H1 (cell line): ENCODE data around the gene EPHB1. TPM values are rescaled to one million over a fixed set of nuclear protein-coding genes. Genes with fewer than 3 reads are reported as not detected.

Experiments
- CTCF ChIA-PET: fragments of 300-600 bp; sonication (Branson Sonifier 250); formaldehyde crosslinking; loops from one replicate; lab custom pipeline; 2021; ENCODE audit not compliant: partially characterized antibody; lab: Charles Lee
- POLR2A ChIA-PET: fragments of 300-600 bp; sonication (Branson Sonifier 250); formaldehyde crosslinking; loops from one replicate; lab custom pipeline; 2021; ENCODE audit warnings: inconsistent platforms; ENCODE audit not compliant: partially characterized antibody; lab: Charles Lee
- DNase-seq, 2 experiments: peaks; one replicate each; pipeline versions ENCODE4 v3.0.0 to v3.0.0-alpha.2; 2010 to 2022; ENCODE audit warnings: low spot score in 2 of 2, low read depth in 1 of 2, mixed read lengths in 1 of 2
- FAIRE-seq: peaks from 2 replicates; lab custom pipeline; 2011; peaks lifted over from hg19 to GRCh38; lab: Jason Lieb, UNC
- H2AFZ ChIP-seq: 2 replicates; pipeline ENCODE4 v1.8.1; 2012; ENCODE audit warnings: low read length, inconsistent platforms
- H2AK5ac ChIP-seq: 2 replicates; pipeline ENCODE4 v1.6.1; 2013; ENCODE audit warnings: low read depth, low read length
- H2BK120ac ChIP-seq: replicated peaks from 2 replicates; pipeline ENCODE3; 2013; ENCODE audit warnings: low read depth, low read length, inconsistent platforms
- H2BK12ac ChIP-seq: 2 replicates; pipeline ENCODE4 v1.6.1; 2013; ENCODE audit warnings: low read depth, low read length
- H2BK15ac ChIP-seq: 2 replicates; pipeline ENCODE4 v1.6.1; 2013; ENCODE audit warnings: low read length
- H2BK20ac ChIP-seq: 2 replicates; pipeline ENCODE4 v1.6.1; 2013; ENCODE audit warnings: low read length
- H2BK5ac ChIP-seq: 2 replicates; pipeline ENCODE4 v1.6.1; 2013; ENCODE audit warnings: low read depth, low read length
- H3K14ac ChIP-seq: 2 replicates; pipeline ENCODE4 v1.6.1; 2013; ENCODE audit warnings: inconsistent platforms; ENCODE audit not compliant: insufficient read length
- H3K18ac ChIP-seq: 2 replicates; pipeline ENCODE4 v1.6.1; 2013; ENCODE audit warnings: low read length; ENCODE audit errors: extremely low read depth
- H3K23ac ChIP-seq: 2 replicates; pipeline ENCODE4 v1.6.1; 2013; ENCODE audit warnings: inconsistent platforms; ENCODE audit not compliant: insufficient read length
- H3K23me2 ChIP-seq: 2 replicates; pipeline ENCODE4 v1.6.1; 2013; ENCODE audit warnings: low read depth, low read length
- H3K27ac ChIP-seq: 2 replicates; pipeline ENCODE4 v1.6.1; 2011; ENCODE audit warnings: low read depth, low read length, inconsistent platforms
- H3K27me3 ChIP-seq, 4 experiments: replicated peaks in 1 of 4; 1 replicate in 1 of 4; 2 replicates in 3 of 4; pipeline versions ENCODE4 v1.6.1 to v1.8.1; 2011 to 2013; ENCODE audit warnings: low read length in 3 of 4, mild to moderate bottlenecking in 3 of 4, inconsistent platforms in 2 of 4, mixed read lengths in 2 of 4, moderate library complexity in 1 of 4; ENCODE audit not compliant: control insufficient read depth in 3 of 4, insufficient read depth in 3 of 4; ENCODE audit errors: extremely low read depth in 1 of 4
- H3K36me3 ChIP-seq, 4 experiments: 2 replicates each; pipeline versions ENCODE4 v1.6.1 to v1.8.1; 2011 to 2013; ENCODE audit warnings: mild to moderate bottlenecking in 4 of 4, low read length in 3 of 4, moderate library complexity in 2 of 4, control low read depth in 1 of 4, inconsistent platforms in 1 of 4; ENCODE audit not compliant: insufficient read depth in 4 of 4, control insufficient read depth in 2 of 4
- H3K4ac ChIP-seq: replicated peaks from 2 replicates; pipeline ENCODE3; 2013; ENCODE audit warnings: low read length, low read depth, mixed read lengths, inconsistent platforms; ENCODE audit not compliant: insufficient read length
- H3K4me1 ChIP-seq, 4 experiments: replicated peaks in 1 of 4; 1 replicate in 1 of 4; 2 replicates in 3 of 4; pipeline versions ENCODE4 v1.6.1 to v1.8.1; 2011 to 2013; ENCODE audit warnings: low read length in 3 of 4, inconsistent platforms in 2 of 4, mixed read lengths in 1 of 4; ENCODE audit not compliant: insufficient read depth in 4 of 4, control insufficient read depth in 3 of 4
- H3K4me2 ChIP-seq, 2 experiments: 2 replicates each; pipeline versions ENCODE4 v1.6.1 to v1.8.1; 2011 to 2013; ENCODE audit warnings: low read depth in 2 of 2, low read length in 2 of 2, control low read depth in 1 of 2, inconsistent platforms in 1 of 2, mild to moderate bottlenecking in 1 of 2; ENCODE audit not compliant: insufficient read depth in 1 of 2
- H3K4me3 ChIP-seq, 4 experiments: fragments of 200-600, 300-600 bp in 1 of 4; sonication (generic), shearing (Covaris generic), sonication (Bioruptor Twin) in 1 of 4; 2 replicates each; pipeline versions ENCODE4 v1.5.1 to v1.8.1; 2011 to 2016; ENCODE audit warnings: low read length in 4 of 4, low read depth in 3 of 4, control low read depth in 2 of 4, inconsistent platforms in 2 of 4, mild to moderate bottlenecking in 2 of 4, mixed read lengths in 1 of 4, moderate library complexity in 1 of 4; ENCODE audit not compliant: insufficient read depth in 2 of 4; ENCODE audit errors: extremely low read depth in 1 of 4
- H3K56ac ChIP-seq: replicated peaks from 2 replicates; pipeline ENCODE3; 2013; ENCODE audit warnings: low read depth, mild to moderate bottlenecking, mixed read lengths, low read length, inconsistent platforms; ENCODE audit not compliant: insufficient read length
- H3K79me1 ChIP-seq: 2 replicates; pipeline ENCODE4 v1.6.1; 2013; ENCODE audit warnings: low read depth, low read length, control low read depth
- H3K79me2 ChIP-seq, 2 experiments: 2 replicates each; pipeline versions ENCODE4 v1.6.1 to v1.8.1; 2012 to 2013; ENCODE audit warnings: low read length in 2 of 2, mild to moderate bottlenecking in 2 of 2, inconsistent platforms in 1 of 2; ENCODE audit not compliant: insufficient read depth in 2 of 2, control insufficient read depth in 1 of 2
- H3K9ac ChIP-seq, 4 experiments: replicated peaks in 1 of 4; 1 replicate in 1 of 4; 2 replicates in 3 of 4; pipeline versions ENCODE4 v1.6.1 to v1.8.1; 2011 to 2013; ENCODE audit warnings: low read depth in 3 of 4, low read length in 3 of 4, control low read depth in 2 of 4, mild to moderate bottlenecking in 2 of 4, moderate library complexity in 2 of 4, inconsistent platforms in 1 of 4; ENCODE audit errors: extremely low read depth in 1 of 4
- H3K9me3 ChIP-seq, 2 experiments: 2 replicates each; pipeline versions ENCODE4 v1.6.1 to v1.8.1; 2012 to 2013; ENCODE audit warnings: mild to moderate bottlenecking in 2 of 2, moderate library complexity in 2 of 2, control low read depth in 1 of 2, inconsistent platforms in 1 of 2, low read depth in 1 of 2, low read length in 1 of 2, mixed read lengths in 1 of 2; ENCODE audit not compliant: insufficient read depth in 2 of 2
- H4K20me1 ChIP-seq, 2 experiments: replicated peaks in 1 of 2; 2 replicates each; pipeline versions ENCODE3 to v1.8.1; 2011 to 2013; ENCODE audit warnings: inconsistent platforms in 2 of 2, low read length in 2 of 2, mild to moderate bottlenecking in 1 of 2; ENCODE audit not compliant: insufficient read depth in 2 of 2, control insufficient read depth in 1 of 2
- H4K5ac ChIP-seq: 2 replicates; pipeline ENCODE4 v1.6.1; 2013; ENCODE audit warnings: low read length, low read depth, mixed read lengths, inconsistent platforms; ENCODE audit not compliant: insufficient read length
- H4K8ac ChIP-seq: 2 replicates; pipeline ENCODE4 v1.8.0; 2013; ENCODE audit warnings: mild to moderate bottlenecking, moderate library complexity, low read length, inconsistent platforms; ENCODE audit not compliant: insufficient read depth; ENCODE audit errors: extremely low read depth
- H4K91ac ChIP-seq: replicated peaks from 2 replicates; pipeline ENCODE3; 2013; ENCODE audit warnings: low read length, mixed read lengths, inconsistent platforms; ENCODE audit not compliant: insufficient read length
- BACH1 ChIP-seq: IDR thresholded peaks from 2 replicates; pipeline ENCODE4 v1.6.1; 2012; ENCODE audit warnings: low read length, improper control_type of control experiment
- BCL11A ChIP-seq, 2 experiments: IDR thresholded peaks; one replicate each; pipeline ENCODE4 v1.6.1; 2011; ENCODE audit warnings: low read depth in 2 of 2, low read length in 2 of 2, mild to moderate bottlenecking in 2 of 2
- CTCF ChIP-seq, 3 experiments: IDR thresholded peaks; 1 replicate in 2 of 3; 2 replicates in 1 of 3; pipeline versions ENCODE4 v1.5.1 to v1.6.1; 2011; ENCODE audit warnings: low read length in 3 of 3, mild to moderate bottlenecking in 3 of 3, inconsistent platforms in 2 of 3, low read depth in 1 of 3, moderate library complexity in 1 of 3; ENCODE audit not compliant: insufficient read depth in 1 of 3; ENCODE audit errors: control extremely low read depth in 1 of 3
- FOSL1 ChIP-seq: IDR thresholded peaks from 2 replicates; pipeline ENCODE4 v1.6.1; 2011; ENCODE audit warnings: mild to moderate bottlenecking, low read depth, low read length, moderate library complexity; ENCODE audit not compliant: insufficient read depth
- HDAC6 ChIP-seq: IDR thresholded peaks from one replicate; pipeline ENCODE4 v1.7.1; 2012; ENCODE audit warnings: low read depth, mild to moderate bottlenecking, inconsistent platforms, low read length, moderate library complexity
- MAFK ChIP-seq: IDR thresholded peaks from 2 replicates; pipeline ENCODE4 v1.6.1; 2012; ENCODE audit warnings: low read depth, mild to moderate bottlenecking, improper control_type of control experiment, low read length
- NRF1 ChIP-seq: IDR thresholded peaks from 2 replicates; pipeline ENCODE4 v1.6.1; 2011; ENCODE audit warnings: mild to moderate bottlenecking, low read depth, low read length, improper control_type of control experiment
- RBBP5 ChIP-seq: IDR thresholded peaks from 2 replicates; pipeline ENCODE4 v1.7.1; 2012; ENCODE audit warnings: low read depth, mild to moderate bottlenecking, inconsistent platforms, low read length, moderate library complexity, borderline replicate concordance
- SIRT6 ChIP-seq: IDR thresholded peaks from one replicate; pipeline ENCODE4 v1.7.1; 2012; ENCODE audit warnings: low read length, inconsistent platforms
- TAF1 ChIP-seq: IDR thresholded peaks from 2 replicates; pipeline ENCODE4 v1.6.1; 2011; ENCODE audit warnings: mild to moderate bottlenecking, low read depth, low read length
- WGBS, 2 experiments: shearing (Covaris generic) in 1 of 2; methylation state at CpG; one replicate each; pipeline versions ENCODE4 v1.1.6 to v1.1.7; 2013 to 2015; ENCODE audit warnings: low lambda C conversion rate in 2 of 2, mixed read lengths in 2 of 2, inconsistent platforms in 1 of 2, low coverage in 1 of 2, missing lambda C conversion rate in 1 of 2; ENCODE audit not compliant: insufficient replicate concordance in 2 of 2, insufficient coverage in 1 of 2, insufficient read length in 1 of 2; ENCODE audit errors: extremely low coverage in 1 of 2, missing lambda C conversion rate in 1 of 2; 5-methylcytosine and 5-hydroxymethylcytosine counted together
- polyA plus RNA-seq, 7 experiments: library from polyadenylated mRNA; depleted of rRNA in 3 of 7; stranded (reverse) in 5 of 7; unstranded in 2 of 7; fragments of >200 nt in 5 of 7; fragments of 200-250 nt in 2 of 7; gene quantifications; 1 replicate in 5 of 7; 2 replicates in 1 of 7; 4 replicates in 1 of 7; pipeline versions ENCODE4 v1.2.1 to v1.2.3, GENCODE V29; 2011 to 2013; ENCODE audit warnings: missing spikeins in 2 of 7, mixed read lengths in 2 of 7
- total RNA-seq: library from RNA; stranded (reverse); fragmentation: NEBNext Ultra II Directional; extraction: Animal tissue kit (Norgen Biotek cat#: 25700); gene quantifications from 2 replicates; pipeline ENCODE4 v1.2.1, GENCODE V29; 2021

The EPHB1 gene
- total and polyA plus RNA-seq, 2 of the 8 experiments (the other 6 are each of a cell fraction or from before 2014, with no cell fraction given) = 3.5 to 5.9 TPM

- H3K23me2 ChIP-seq = no peaks in the 10 kb centered on the region
- H3K4me1 ChIP-seq = no peaks in the 10 kb centered on the region
- H3K79me2 ChIP-seq = no peaks in the 10 kb centered on the region
- H3K9me3 ChIP-seq = no peaks in the 10 kb centered on the region
- H3K4me2 ChIP-seq = no peak overlapping the region
- no peak overlapping the region for H2BK20ac ChIP-seq
- H4K91ac ChIP-seq = no peak overlapping the region
- H3K18ac ChIP-seq = no peak overlapping the region
- ChIA-PET CTCF (interaction anchor here (1.3 kb wide), 1 partner anchor 23 kb away, joined by 3 read pairs; no protein-coding TSS in a partner anchor), POLR2A (no interaction called here)
- no peak overlapping the region for H3K9ac ChIP-seq
- no peak overlapping the region for H4K8ac ChIP-seq
- TF ChIP-seq FOSL1 = no peak
- TF ChIP-seq RBBP5 = no peak
- TF ChIP-seq TAF1 = no peak
- no peak for TF ChIP-seq SIRT6
- TF ChIP-seq CTCF (IDR thresholded peaks at IDR 0.05; ENCODE audit: control extremely low read depth in 1 of 3, insufficient read depth in 1 of 3, low read depth in 1 of 3, low read length in 3 of 3) = no peak
- no peak for TF ChIP-seq BACH1
- no peak for TF ChIP-seq BCL11A (IDR thresholded peaks at IDR 0.05; ENCODE audit: low read depth in 2 of 2, low read length in 2 of 2)
- TF ChIP-seq MAFK = no peak
- no peak for TF ChIP-seq HDAC6
- TF ChIP-seq NRF1 = no peak
- H3K4ac ChIP-seq = no peak overlapping the region
- no peak overlapping the region for H3K4me3 ChIP-seq
- 95 to 100% methylated on average over 1 to 3 of the region's 3 CpGs for WGBS, 2 experiments
- H4K20me1 ChIP-seq = no peaks in the 10 kb centered on the region
- H2BK12ac ChIP-seq = no peak overlapping the region
- no peak overlapping the region for H2AFZ ChIP-seq
- H3K14ac ChIP-seq = no peak overlapping the region
- H3K27me3 ChIP-seq = no peaks in the 10 kb centered on the region
- no peak overlapping the region for H3K23ac ChIP-seq
- H3K79me1 ChIP-seq = no peaks in the 10 kb centered on the region
- no peak overlapping the region for H2BK120ac ChIP-seq
- H2AK5ac ChIP-seq = no peak overlapping the region
- no peak overlapping the region for H3K56ac ChIP-seq
- no peak overlapping the region for H2BK5ac ChIP-seq
- no peak overlapping the region for H3K27ac ChIP-seq
- no peaks in the 10 kb centered on the region for H3K36me3 ChIP-seq
- no peak overlapping the region for H2BK15ac ChIP-seq
- FAIRE-seq = no peak
- DNase-seq = no peak
- no peak overlapping the region for H4K5ac ChIP-seq
Measured at GRCh38 chr3:135182364-135182998, 387.4 kb downstream of the EPHB1 start.
